ACC112 (cell line): Measurements from ENCODE around the gene PREX1.
A peak's percentile ranks its signal among the peaks of the same experiment; 100 is the strongest.

Experiments used
- H2AFZ ChIP-seq: fragments of 200-600 bp; sonication (generic); one replicate; pipeline ENCODE4 v1.6.0; 2017; ENCODE audit warnings: antibody characterized with exemption, low read length; ENCODE audit not compliant: unreplicated experiment
- H3K27ac ChIP-seq: fragments of 200-600 bp; sonication (generic); 2 replicates; pipeline ENCODE4 v1.5.1; 2014; ENCODE audit warnings: low read depth, mild to moderate bottlenecking, antibody characterized with exemption, low read length, moderate library complexity
- H3K27me3 ChIP-seq: fragments of 200-600 bp; sonication (generic); 2 replicates; pipeline ENCODE4 v1.6.1; 2014; ENCODE audit warnings: mild to moderate bottlenecking, antibody characterized with exemption, low read length, moderate library complexity, mixed read lengths; ENCODE audit not compliant: insufficient read depth
- H3K36me3 ChIP-seq: fragments of 200-600 bp; sonication (generic); 2 replicates; pipeline ENCODE4 v1.6.1; 2016; ENCODE audit warnings: mild to moderate bottlenecking, antibody characterized with exemption, low read length, moderate library complexity, mixed read lengths; ENCODE audit not compliant: insufficient read depth
- H3K4me1 ChIP-seq: fragments of 200-600 bp; sonication (generic); one replicate; pipeline ENCODE4 v1.6.1; 2016; ENCODE audit warnings: low read length, mixed read lengths; ENCODE audit not compliant: insufficient read depth, unreplicated experiment, control insufficient read depth
- H3K4me3 ChIP-seq: fragments of 200-600 bp; sonication (generic); 2 replicates; pipeline ENCODE4 v1.5.1; 2014; ENCODE audit warnings: mild to moderate bottlenecking, low read depth, low read length
- H3K79me2 ChIP-seq: fragments of 200-600 bp; sonication (generic); one replicate; pipeline ENCODE4 v1.6.0; 2016; ENCODE audit warnings: low read length; ENCODE audit not compliant: control insufficient read depth, unreplicated experiment, insufficient read depth

PREX1 gene

GRCh38 chr20:48801197-48801596 lies 26.6 kb downstream of the PREX1 start:
- no peaks in the 10 kb centered on the region for H3K79me2 ChIP-seq
- H2AFZ ChIP-seq: no peak overlapping the region
- H3K36me3 ChIP-seq: no peaks in the 10 kb centered on the region
- H3K27ac ChIP-seq: no peak overlapping the region
- no peak overlapping the region for H3K4me3 ChIP-seq
- H3K27me3 ChIP-seq: no peaks in the 10 kb centered on the region
- no peaks in the 10 kb centered on the region for H3K4me1 ChIP-seq

- Histone ChIP-seq H3K4me1 (no peaks in the 10 kb centered on the region), H3K27me3 (no peaks in the 10 kb centered on the region), H3K27ac (no peak overlapping the region), H2AFZ (no peak overlapping the region), H3K79me2 (no peaks in the 10 kb centered on the region), H3K36me3 (no peaks in the 10 kb centered on the region), H3K4me3 (no peak overlapping the region)
Observed at GRCh38 chr20:48800177-48800576, 27.6 kb downstream of the PREX1 start.

GRCh38 chr20:48799328-48800105 lies 28.3 kb downstream of the PREX1 start:
- H3K4me3 ChIP-seq: no peak overlapping the region
- H3K4me1 ChIP-seq: no peaks in the 10 kb centered on the region
- no peaks in the 10 kb centered on the region for H3K27me3 ChIP-seq
- H2AFZ ChIP-seq: no peak overlapping the region
- H3K36me3 ChIP-seq: no peaks in the 10 kb centered on the region
- no peaks in the 10 kb centered on the region for H3K79me2 ChIP-seq
- no peak overlapping the region for H3K27ac ChIP-seq

- H2AFZ ChIP-seq: no peak overlapping the region
- no peaks in the 10 kb centered on the region for H3K79me2 ChIP-seq
- H3K4me3 ChIP-seq: no peak overlapping the region
- no peak overlapping the region for H3K27ac ChIP-seq
- H3K4me1 ChIP-seq: peaks cover 5% of the 10 kb centered on the region
- no peaks in the 10 kb centered on the region for H3K27me3 ChIP-seq
- H3K36me3 ChIP-seq: no peaks in the 10 kb centered on the region
Observed at GRCh38 chr20:48797850-48798747, 29.7 kb downstream of the PREX1 start.

GRCh38 chr20:48797275-48797825 lies 30.4 kb downstream of the PREX1 start:
- Histone ChIP-seq H3K4me1 (peaks cover 5% of the 10 kb centered on the region), H3K4me3 (no peak overlapping the region), H3K79me2 (no peaks in the 10 kb centered on the region), H3K27ac (no peak overlapping the region), H3K27me3 (no peaks in the 10 kb centered on the region), H2AFZ (no peak overlapping the region), H3K36me3 (no peaks in the 10 kb centered on the region)

- H3K36me3 ChIP-seq: no peaks in the 10 kb centered on the region
- H3K4me1 ChIP-seq: peaks cover 18% of the 10 kb centered on the region
- peaks cover 3% of the 10 kb centered on the region for H3K79me2 ChIP-seq
- no peaks in the 10 kb centered on the region for H3K27me3 ChIP-seq
- H3K4me3 ChIP-seq: no peak overlapping the region
- H2AFZ ChIP-seq: no peak overlapping the region
- H3K27ac ChIP-seq: no peak overlapping the region
Observed at GRCh38 chr20:48795732-48796131, 32.1 kb downstream of the PREX1 start.

GRCh38 chr20:48794816-48795457 lies 32.9 kb downstream of the PREX1 start:
- H3K4me3 ChIP-seq: no peak overlapping the region
- H3K27ac ChIP-seq: no peak overlapping the region
- no peaks in the 10 kb centered on the region for H3K36me3 ChIP-seq
- H3K79me2 ChIP-seq: peaks cover 3% of the 10 kb centered on the region
- H3K27me3 ChIP-seq: no peaks in the 10 kb centered on the region
- no peak overlapping the region for H2AFZ ChIP-seq
- H3K4me1 ChIP-seq: peaks cover 19% of the 10 kb centered on the region

- peaks cover 3% of the 10 kb centered on the region for H3K79me2 ChIP-seq
- H2AFZ ChIP-seq: no peak overlapping the region
- H3K27ac ChIP-seq: no peak overlapping the region
- H3K4me1 ChIP-seq: peaks cover 19% of the 10 kb centered on the region
- H3K36me3 ChIP-seq: no peaks in the 10 kb centered on the region
- H3K4me3 ChIP-seq: no peak overlapping the region
- H3K27me3 ChIP-seq: no peaks in the 10 kb centered on the region
Observed at GRCh38 chr20:48794360-48794759, 33.4 kb downstream of the PREX1 start.

- Histone ChIP-seq H3K27ac (no peak overlapping the region), H3K4me1 (peaks cover 19% of the 10 kb centered on the region), H3K27me3 (0 out of 2 replicates have a peak, but pooled peaks cover 4% of the 10 kb centered on the region), H3K36me3 (no peaks in the 10 kb centered on the region), H3K4me3 (no peak overlapping the region), H2AFZ (no peak overlapping the region), H3K79me2 (peaks cover 3% of the 10 kb centered on the region)
Observed at GRCh38 chr20:48793776-48794175, 34.0 kb downstream of the PREX1 start.

- Histone ChIP-seq H3K27ac (peak overlapping the region; percentile 16; the same call in 1 of the 2 replicates), H3K4me1 (peaks cover 30% of the 10 kb centered on the region), H3K79me2 (peaks cover 3% of the 10 kb centered on the region), H2AFZ (no peak overlapping the region), H3K36me3 (no peaks in the 10 kb centered on the region), H3K4me3 (peak overlapping the region; percentile 38), H3K27me3 (0 out of 2 replicates have a peak, but pooled peaks cover 4% of the 10 kb centered on the region)
Observed at GRCh38 chr20:48791666-48792071, 36.1 kb downstream of the PREX1 start.
